GM19438 (cell line): ENCODE results near the gene DUSP22.
"Not testable (repeated sequence)": the region's sequence is repeated elsewhere in the genome, so short reads cannot be mapped to it uniquely, and the experiment has no call there.

Source experiments
- ATAC-seq: cut with Tn5 transposase; IDR thresholded peaks from one replicate; pipeline ENCODE4 v1.9.1; 2021; ENCODE audit warnings: low read depth; ENCODE audit not compliant: unreplicated experiment

Gene DUSP22

GRCh38 chr6:279341-280029 is 12.8 kb upstream of the DUSP22 start:
- no peak for ATAC-seq

- ATAC-seq, result no peak
Measured at GRCh38 chr6:280775-281468, 11.4 kb upstream of the DUSP22 start.

DNA sequence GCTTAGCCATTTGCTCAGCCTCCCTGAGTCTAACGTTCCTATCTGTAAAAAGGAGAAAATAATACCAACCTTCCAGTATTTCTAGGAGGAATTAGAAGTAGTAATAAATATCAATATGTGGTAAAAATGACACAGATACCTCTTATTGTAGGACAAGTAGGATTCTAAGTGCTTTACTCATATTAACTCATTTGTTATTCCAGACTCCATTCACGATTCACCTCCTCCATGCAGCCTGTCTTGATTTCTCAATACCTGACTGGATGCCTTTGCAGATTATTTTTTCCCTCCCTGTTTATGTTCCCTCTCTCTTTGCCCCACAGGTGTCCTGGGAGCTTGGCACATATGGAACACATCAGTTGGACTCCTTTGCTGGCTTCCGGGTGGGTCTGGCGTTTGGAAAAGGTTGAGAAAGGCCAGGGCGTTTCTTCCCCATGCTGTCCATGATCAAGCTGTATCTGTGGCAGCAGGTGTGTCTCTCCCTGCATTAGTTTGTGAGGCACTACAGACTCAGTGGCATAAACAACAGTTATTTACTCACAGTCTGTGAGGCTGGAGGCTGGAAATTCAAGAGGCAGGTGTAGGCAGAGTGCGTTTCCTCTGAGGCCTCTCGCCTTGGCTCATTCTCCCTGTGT is 10.7 kb upstream of the DUSP22 start:
- no peak for ATAC-seq

GRCh38 chr6:282177-282866 is 10.0 kb upstream of the DUSP22 start:
- no peak for ATAC-seq

DNA sequence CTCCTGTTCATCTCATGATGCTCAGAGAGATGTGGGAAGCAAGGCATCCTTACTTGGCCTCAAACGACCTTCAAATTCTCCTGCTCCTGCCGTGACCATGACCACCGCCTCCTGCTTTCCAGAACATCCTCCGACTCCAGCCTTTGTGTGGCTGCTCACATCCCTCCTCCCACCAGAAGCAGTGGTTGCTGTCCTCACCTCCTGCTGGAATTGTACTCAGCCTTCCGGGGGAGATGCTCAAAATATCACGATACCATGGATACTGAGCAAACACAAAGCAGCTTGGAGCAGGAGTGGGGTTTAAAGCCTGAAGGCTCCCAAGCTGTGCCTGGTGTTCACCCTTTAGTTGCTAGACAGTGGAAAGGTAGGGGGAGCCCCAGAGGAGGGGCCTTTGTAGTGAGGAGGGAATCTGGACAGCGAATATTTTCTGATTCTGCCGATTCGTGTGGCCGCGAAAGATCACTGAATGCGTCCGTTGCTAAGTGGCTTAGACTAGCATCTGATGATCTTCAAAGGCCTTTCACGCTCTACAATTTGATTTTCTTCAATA is 9.3 kb upstream of the DUSP22 start:
- no peak for ATAC-seq

- no peak for ATAC-seq
Measured at GRCh38 chr6:284486-284885, 7.8 kb upstream of the DUSP22 start.

DNA sequence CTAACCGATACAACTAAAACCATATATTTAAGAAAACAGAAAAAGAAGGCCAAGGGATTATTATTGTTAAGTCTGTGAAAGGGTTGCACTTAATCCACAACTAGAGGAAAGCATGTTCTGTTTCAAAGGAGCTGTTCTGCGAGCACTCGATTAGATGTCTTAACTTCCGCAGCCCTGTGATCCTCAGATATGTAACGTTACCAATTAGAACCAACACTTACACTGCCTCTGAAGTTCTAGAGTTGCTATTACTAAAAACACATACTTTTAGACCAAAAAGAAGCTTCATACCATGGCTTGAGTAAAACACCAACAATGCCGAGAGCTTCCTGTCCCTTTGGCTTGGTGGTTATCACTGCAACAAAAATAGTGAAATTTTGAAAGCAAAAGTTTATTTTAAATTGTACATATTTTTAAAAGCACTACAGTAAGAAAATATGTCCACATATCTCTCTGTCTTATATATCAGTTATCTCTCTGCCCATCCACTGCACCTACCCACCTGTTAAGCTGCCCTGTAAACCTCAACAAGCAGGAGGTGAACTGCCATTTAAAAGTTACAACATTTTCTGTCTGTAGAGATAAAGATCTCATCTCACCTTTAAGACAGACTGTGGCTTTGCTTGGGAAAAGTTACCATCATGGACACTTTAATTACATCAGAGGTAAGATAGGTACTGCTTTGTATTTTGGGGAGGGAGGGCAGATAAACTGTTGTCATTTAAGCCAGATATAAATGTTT is 7.1 kb upstream of the DUSP22 start:
- ATAC-seq, result no peak

GRCh38 chr6:285902-286301 is 6.4 kb upstream of the DUSP22 start:
- ATAC-seq, result not testable (repeated sequence)

GRCh38 chr6:286681-287488 is 5.4 kb upstream of the DUSP22 start:
- ATAC-seq, result no peak

DNA sequence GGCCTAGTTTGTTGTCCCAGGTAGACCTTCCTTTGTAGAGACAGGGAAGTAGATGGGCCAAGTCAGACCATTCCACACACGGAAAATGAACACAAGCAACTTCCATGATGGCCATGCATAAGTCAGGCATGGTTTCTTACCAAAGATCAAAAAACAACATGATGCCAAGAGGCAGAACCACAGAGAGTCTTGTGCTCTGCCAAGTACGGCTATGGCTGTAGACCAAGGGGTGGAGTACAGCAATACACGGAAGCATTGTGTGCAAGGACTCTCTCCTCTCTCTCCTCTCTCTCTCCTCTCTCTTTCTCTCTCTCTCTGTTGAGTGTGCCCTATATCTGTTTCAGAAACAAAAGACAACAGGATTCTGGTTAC is 4.8 kb upstream of the DUSP22 start:
- ATAC-seq, result no peak

DNA sequence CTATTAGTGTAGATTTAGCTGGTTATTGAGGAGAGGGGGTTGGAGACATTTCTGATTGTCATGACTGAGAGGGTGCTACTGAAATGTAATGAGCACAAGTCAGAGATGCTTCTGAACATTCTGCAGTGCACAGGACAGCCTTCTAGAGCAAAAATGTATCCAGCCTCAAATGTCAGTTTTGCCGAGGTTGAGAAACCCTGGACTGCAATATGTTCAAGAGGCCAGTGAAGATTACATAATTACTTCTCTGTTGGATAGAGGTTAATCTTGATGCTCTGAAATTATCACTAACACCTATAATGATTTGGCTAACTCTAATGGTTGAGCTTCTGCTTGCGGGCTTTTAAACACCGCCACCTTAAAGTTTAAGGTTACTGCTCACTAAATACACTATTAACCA is 3.4 kb upstream of the DUSP22 start:
- ATAC-seq, result no peak

DNA sequence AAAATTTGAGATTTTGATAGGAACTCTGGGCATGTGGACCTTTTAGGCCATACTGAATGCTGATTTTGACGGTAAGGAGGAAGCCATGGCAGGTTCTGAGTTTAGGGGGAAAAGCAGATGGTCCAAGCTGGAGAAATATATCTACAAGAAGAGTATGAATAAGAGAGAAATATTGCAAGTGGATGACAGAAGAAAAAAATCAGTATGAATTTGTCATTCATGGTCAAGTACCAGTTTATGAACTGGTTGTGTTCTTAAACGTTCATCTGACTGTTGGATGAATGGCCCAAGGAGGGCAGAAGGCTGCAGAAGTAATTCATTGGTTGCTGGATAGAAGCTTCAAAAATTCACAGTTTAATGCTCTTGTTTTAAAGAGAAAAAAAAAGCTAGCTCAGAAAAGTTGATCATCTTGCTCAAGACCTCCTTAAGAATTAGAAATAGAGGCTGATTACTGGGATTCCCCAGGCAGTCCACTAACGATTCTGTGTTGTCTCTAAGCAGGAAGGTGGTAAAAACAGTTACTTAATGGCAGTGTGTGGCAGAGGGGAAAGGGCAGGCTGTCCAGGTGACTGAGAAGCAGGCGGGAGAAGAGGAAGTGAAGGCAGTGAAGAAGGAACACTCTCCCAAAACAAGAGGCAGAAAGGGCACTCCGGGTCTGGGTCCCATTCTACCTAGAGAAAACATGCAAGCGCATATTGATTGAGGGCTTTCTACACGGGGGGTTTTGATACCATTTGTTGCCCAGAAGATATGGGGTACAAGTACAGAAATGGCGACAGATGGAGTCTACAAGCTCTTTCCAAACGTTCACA is 2.0 kb upstream of the DUSP22 start:
- no peak for ATAC-seq

- ATAC-seq, result no peak
Measured at GRCh38 chr6:291204-291696, 1.0 kb upstream of the DUSP22 start.

DNA sequence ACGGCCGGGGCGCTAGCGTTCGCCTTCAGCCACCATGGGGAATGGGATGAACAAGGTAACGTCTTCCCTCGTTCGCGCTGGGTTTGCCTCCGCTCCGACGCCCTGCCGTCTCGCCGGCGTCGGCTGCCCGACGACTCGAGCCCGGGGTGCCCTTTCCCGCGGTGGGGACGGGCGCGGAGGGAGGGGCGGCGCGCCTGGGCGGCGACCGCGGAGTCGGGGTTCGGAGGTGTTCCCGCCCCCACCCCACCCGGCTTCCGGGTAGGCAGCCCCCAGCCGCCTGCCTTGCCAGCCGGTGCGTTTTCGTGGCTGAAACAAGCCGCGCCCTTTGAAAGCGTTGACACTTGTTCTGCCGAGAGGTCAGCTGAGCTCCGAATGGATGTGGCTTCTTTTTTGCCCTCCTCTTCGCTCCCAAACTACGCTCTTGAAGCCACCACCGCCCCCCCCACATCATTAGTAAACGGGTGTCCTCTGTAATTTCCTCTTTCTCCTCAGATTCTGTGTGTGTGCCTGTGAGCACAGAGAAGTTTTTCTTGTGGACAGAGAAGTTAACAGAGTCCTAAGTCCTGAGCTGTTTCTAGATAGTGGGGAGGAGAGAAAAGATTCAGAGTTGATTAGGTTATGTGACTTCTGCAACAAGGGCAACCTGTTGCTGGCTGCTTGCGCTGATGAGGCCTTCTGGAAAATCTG is 362 bp downstream of the DUSP22 start:
- ATAC-seq, result peak; percentile 40

DNA sequence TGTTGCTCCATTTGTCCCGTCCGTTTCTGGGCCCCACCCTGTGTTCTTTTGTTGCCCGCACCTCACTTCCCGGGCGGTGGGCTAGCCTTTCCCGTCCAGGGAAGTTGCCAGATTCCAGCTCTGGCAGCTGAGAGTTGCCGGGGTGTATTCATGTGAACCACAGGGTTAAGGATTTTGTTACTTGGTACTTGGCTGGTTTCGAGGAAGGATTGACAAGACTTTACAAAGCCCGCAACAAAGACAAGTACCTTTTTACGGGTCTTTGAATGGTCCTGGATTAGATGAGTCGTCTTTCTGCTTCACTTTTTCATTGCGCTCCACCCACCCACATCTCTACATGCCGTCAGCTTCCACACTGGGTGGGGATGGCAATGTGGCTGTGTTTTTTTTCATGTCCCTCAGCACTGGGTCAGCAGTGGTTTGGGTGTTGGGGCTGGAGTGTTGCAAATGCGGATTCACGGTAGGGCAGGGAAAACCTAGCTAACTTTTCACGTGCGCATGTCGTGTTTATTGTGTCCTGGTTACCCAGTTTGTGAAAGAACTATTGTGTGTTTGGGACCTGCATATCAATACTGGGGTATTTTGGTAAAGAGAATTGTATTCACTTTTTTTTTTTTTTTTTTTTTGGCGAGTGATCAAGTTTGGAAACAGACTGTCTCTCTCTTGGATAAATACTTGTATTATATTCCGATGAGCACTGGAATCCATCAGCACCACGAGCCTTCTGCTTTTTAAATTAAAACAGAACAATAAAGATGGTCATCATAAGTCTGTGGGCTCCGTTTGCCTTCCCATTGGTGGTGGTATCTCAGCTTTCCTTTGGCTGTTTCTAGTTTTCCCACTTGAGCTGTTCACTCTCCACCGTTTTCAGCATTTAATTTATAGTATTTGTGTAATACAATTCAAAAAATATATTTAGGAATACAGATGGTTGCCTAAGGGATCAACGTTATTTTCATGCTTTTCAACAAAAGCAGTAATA is 1.2 kb downstream of the DUSP22 start:
- ATAC-seq, result no peak

DNA sequence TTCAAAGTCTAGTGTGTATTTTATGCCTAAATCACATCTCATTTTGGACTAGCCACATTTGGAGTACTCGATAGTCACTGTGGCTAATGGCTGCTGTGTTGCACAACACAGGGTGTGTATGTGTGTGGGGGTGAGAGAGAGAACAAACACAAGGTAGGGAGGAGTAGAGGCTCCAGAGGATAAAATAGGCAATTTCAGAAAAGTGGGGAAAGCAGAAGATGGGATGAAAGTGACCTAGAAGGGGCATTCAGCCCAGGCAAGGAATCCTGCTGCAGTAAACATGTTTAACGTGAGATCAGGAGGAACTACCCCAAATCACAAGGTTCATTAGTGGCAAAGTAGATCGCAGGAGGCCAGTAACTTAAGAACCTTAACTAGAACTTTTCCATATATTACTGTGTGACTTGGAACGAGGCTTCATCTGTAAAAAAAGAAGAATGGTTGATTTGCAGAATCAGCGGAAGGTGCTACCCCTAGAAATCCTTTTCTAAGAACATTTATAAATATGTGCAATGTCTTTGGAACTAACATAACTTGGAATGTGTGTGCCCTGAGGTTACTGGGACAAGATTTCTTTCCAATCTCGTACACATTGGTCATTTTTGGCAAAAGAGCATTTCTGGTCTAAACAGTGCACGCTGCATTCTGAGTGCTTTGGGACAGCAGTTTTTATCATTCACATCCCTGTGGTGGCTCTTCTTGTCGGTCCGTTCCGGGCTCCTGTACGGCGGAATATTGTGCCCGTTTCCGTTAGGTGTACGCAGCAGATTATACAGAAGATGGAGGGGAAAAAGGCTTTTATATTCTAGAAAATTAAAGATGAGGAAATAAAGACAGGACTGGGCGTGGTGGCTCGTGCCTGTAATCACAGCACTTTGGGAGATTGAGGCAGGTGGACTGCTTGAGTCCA is 2.6 kb downstream of the DUSP22 start:
- no peak for ATAC-seq
